OCI-LY3 (cell line): ENCODE data around the gene DTHD1.

Experiments used
- H2AFZ ChIP-seq: fragments of 200-600, 300-600 bp; shearing (Covaris generic); 2 replicates; pipeline ENCODE4 v1.6.0; 2014; ENCODE audit warnings: antibody characterized with exemption, low read depth, low read length
- H3K27ac ChIP-seq: fragments of 200-600, 300-600 bp; sonication (generic); 2 replicates; pipeline ENCODE4 v1.5.1; 2014; ENCODE audit warnings: mild to moderate bottlenecking, low read length, moderate library complexity, mixed read lengths
- H3K27me3 ChIP-seq: fragments of 200-600, 300-600 bp; sonication (generic); 2 replicates; pipeline ENCODE4 v1.6.1; 2014; ENCODE audit warnings: low read depth, low read length, mixed read lengths
- H3K36me3 ChIP-seq: fragments of 200-600, 300-600 bp; sonication (generic); replicated peaks from 2 replicates; pipeline ENCODE3; 2014; ENCODE audit warnings: low read depth, low read length, mixed read lengths
- H3K4me1 ChIP-seq: fragments of 300-600, 200-600 bp; sonication (generic); 2 replicates; pipeline ENCODE4 v1.6.1; 2014; ENCODE audit warnings: low read length, mixed read lengths
- H3K4me2 ChIP-seq: fragments of 200-600, 300-600 bp; sonication (generic); 2 replicates; pipeline ENCODE4 v1.6.1; 2014; ENCODE audit warnings: low read length, mixed read lengths
- H3K4me3 ChIP-seq: fragments of 300-600, 200-600 bp; sonication (generic); 2 replicates; pipeline ENCODE4 v1.5.1; 2014; ENCODE audit warnings: antibody characterized with exemption, mild to moderate bottlenecking, low read length, moderate library complexity
- H3K79me2 ChIP-seq: fragments of 300-600, 200-600 bp; shearing (Covaris generic); 2 replicates; pipeline ENCODE4 v1.6.1; 2014; ENCODE audit warnings: mild to moderate bottlenecking, low read length, mixed read lengths
- H3K9ac ChIP-seq: fragments of 300-600, 200-600 bp; shearing (Covaris generic); 2 replicates; pipeline ENCODE4 v1.6.0; 2014; ENCODE audit warnings: mild to moderate bottlenecking, low read length, moderate library complexity
- H3K9me3 ChIP-seq: fragments of 200-600, 300-600 bp; shearing (Covaris generic); 2 replicates; pipeline ENCODE4 v1.6.1; 2014; ENCODE audit warnings: low read length, mixed read lengths; ENCODE audit not compliant: insufficient read depth
- H4K20me1 ChIP-seq: fragments of 200-600, 300-600 bp; sonication (generic); 2 replicates; pipeline ENCODE4 v1.6.1; 2016; ENCODE audit warnings: low read length, mixed read lengths; ENCODE audit not compliant: insufficient read depth
- EZH2phosphoT487 ChIP-seq: fragments of 200-600 bp; shearing (Covaris generic); IDR thresholded peaks from 2 replicates; pipeline ENCODE4 v1.6.1; 2018; ENCODE audit warnings: antibody characterized with exemption, mixed run types, low read depth
- TF ChIP-seq, protein P1 (sequence below): fragments of 200-600, 300-600 bp; sonication (generic); IDR thresholded peaks from 2 replicates; pipeline ENCODE4 v1.5.1; 2014; ENCODE audit warnings: antibody characterized with exemption, low read length, low read depth

The DTHD1 gene

DNA sequence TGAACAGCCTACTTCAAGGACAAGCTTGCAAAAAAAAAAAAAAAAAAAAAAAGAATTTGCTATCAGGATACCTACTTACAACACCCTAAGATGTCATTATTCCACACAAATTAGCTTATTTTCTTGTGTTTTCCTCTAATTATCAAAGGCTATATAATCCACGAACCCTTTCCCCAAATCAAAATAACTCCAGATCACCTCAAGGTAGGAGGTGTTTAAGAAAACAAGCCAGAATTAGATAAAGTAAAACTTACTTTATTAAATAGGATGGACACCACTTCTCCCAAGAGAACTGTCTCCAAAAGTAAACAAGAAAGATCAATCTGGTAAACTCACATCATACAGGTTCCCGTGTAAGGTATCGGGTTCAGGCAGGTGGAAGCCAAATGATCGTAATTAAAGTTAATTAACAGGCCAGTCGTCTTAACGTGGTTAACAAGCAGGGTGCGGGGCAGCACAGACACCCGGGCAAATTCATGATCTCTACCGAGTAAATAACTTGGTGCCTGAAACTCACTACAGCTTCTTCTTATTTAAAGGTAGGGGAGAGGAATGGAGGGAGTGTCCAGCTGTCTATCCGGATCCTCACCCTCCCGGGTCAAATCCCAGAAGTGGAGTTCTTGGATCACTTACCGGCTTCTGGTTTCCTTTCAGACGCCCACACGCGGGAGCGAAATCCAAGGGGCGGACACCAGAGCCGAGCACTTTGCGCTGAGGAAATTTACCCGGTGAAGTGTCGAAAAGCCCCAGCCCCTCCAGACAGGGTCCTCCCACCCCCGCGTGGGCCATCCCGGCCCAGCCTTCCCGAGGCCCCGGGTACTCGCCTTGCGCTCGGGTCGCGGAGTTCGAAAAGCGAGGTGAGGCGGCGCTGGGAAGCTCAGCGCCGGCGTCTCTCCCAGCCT is 37.8 kb upstream of the DTHD1 start:
- peak overlapping the region; percentile 79 for H3K4me2 ChIP-seq
- peak overlapping the region; percentile 58 for H3K27ac ChIP-seq
- no peaks in the 10 kb centered on the region for H3K27me3 ChIP-seq
- H4K20me1 ChIP-seq = 0 out of 2 replicates have a peak, but pooled peaks cover 12% of the 10 kb centered on the region
- TF ChIP-seq, protein P1, sequence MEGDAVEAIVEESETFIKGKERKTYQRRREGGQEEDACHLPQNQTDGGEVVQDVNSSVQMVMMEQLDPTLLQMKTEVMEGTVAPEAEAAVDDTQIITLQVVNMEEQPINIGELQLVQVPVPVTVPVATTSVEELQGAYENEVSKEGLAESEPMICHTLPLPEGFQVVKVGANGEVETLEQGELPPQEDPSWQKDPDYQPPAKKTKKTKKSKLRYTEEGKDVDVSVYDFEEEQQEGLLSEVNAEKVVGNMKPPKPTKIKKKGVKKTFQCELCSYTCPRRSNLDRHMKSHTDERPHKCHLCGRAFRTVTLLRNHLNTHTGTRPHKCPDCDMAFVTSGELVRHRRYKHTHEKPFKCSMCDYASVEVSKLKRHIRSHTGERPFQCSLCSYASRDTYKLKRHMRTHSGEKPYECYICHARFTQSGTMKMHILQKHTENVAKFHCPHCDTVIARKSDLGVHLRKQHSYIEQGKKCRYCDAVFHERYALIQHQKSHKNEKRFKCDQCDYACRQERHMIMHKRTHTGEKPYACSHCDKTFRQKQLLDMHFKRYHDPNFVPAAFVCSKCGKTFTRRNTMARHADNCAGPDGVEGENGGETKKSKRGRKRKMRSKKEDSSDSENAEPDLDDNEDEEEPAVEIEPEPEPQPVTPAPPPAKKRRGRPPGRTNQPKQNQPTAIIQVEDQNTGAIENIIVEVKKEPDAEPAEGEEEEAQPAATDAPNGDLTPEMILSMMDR = no peak
- TF ChIP-seq EZH2phosphoT487 = no peak
- peaks cover 16% of the 10 kb centered on the region for H3K36me3 ChIP-seq
- H3K4me1 ChIP-seq = peaks cover 38% of the 10 kb centered on the region
- H3K79me2 ChIP-seq = peaks cover 57% of the 10 kb centered on the region
- no peaks in the 10 kb centered on the region for H3K9me3 ChIP-seq
- peak overlapping the region; percentile 82 for H3K9ac ChIP-seq
- H2AFZ ChIP-seq = peak overlapping the region; percentile 10; the same call in 1 of the 2 replicates
- peak overlapping the region; percentile 79 for H3K4me3 ChIP-seq

GRCh38 chr4:36244257-36245082 is 36.9 kb upstream of the DTHD1 start, which contains the start of gene ARAP2:
ARAP2 (minus strand) TSS chr4:36244514; CDS start chr4:36229486, 15,028 bp downstream.
- Histone ChIP-seq H3K27me3 (no peaks in the 10 kb centered on the region), H3K4me3 (peak within 1 kb of the TSS; percentile 79), H3K79me2 (peaks cover 48% of the 10 kb centered on the region), H4K20me1 (0 out of 2 replicates have a peak, but pooled peaks cover 9% of the 10 kb centered on the region), H3K9ac (peak within 1 kb of the TSS; percentile 82), H3K4me1 (peaks cover 38% of the 10 kb centered on the region), H3K36me3 (peaks cover 9% of the 10 kb centered on the region), H3K9me3 (no peaks in the 10 kb centered on the region), H2AFZ (peak within 1 kb of the TSS; percentile 93), H3K4me2 (peak within 1 kb of the TSS; percentile 79), H3K27ac (peak within 1 kb of the TSS; percentile 58)
- TF ChIP-seq, protein P1 = no peak
- no peak for TF ChIP-seq EZH2phosphoT487

DNA sequence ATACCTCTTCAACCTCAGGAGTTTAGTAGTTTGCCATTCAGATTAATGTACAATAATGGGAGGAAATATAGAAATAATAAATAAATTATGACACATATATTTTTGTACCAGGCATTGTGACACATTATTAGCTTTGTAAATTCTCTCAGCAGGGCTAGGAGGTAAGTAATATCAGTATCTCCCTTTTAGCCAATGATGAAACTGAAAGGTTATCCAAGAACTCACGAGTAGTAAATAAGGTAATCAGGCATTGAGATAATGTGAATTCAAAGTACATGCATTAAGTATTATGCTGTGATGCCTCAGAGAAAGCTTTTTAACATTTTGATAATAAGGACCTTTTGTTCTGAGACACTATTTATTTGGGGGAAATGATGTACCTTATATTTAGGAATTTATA is 31.8 kb upstream of the DTHD1 start:
- Histone ChIP-seq H3K4me3 (no peak overlapping the region), H3K36me3 (no peaks in the 10 kb centered on the region), H3K4me1 (peaks cover 40% of the 10 kb centered on the region), H4K20me1 (no peaks in the 10 kb centered on the region), H3K27ac (no peak overlapping the region), H3K9ac (no peak overlapping the region), H3K4me2 (no peak overlapping the region), H3K9me3 (no peaks in the 10 kb centered on the region), H3K27me3 (no peaks in the 10 kb centered on the region), H3K79me2 (no peaks in the 10 kb centered on the region; the same call in 1 of the 2 replicates), H2AFZ (no peak overlapping the region)
- no peak for TF ChIP-seq EZH2phosphoT487
- TF ChIP-seq, protein P1 = no peak

GRCh38 chr4:36251983-36252382 is 29.4 kb upstream of the DTHD1 start:
- Histone ChIP-seq H3K4me2 (no peak overlapping the region), H3K79me2 (no peaks in the 10 kb centered on the region), H4K20me1 (no peaks in the 10 kb centered on the region), H3K4me1 (peaks cover 54% of the 10 kb centered on the region), H3K27me3 (no peaks in the 10 kb centered on the region), H3K36me3 (no peaks in the 10 kb centered on the region), H2AFZ (no peak overlapping the region), H3K9ac (no peak overlapping the region), H3K9me3 (no peaks in the 10 kb centered on the region), H3K27ac (no peak overlapping the region), H3K4me3 (no peak overlapping the region)
- TF ChIP-seq EZH2phosphoT487 = no peak
- TF ChIP-seq, protein P1 = no peak
